K562 (cell line): ENCODE data around the gene ZNF74. TPM values are rescaled to one million over a fixed set of nuclear protein-coding genes. Genes with fewer than 3 reads are reported as not detected.

Source experiments
- CAMTA2 ChIP-seq: fragments of 250-450 bp; sonication (Bioruptor Pico); conservative IDR thresholded peaks from 2 replicates; pipeline ENCODE4 v1.5.1; 2022
- EZH2 ChIP-seq: IDR thresholded peaks from 2 replicates; pipeline ENCODE4 v1.6.1; 2012; ENCODE audit warnings: low read depth, mild to moderate bottlenecking, inconsistent platforms, low read length, borderline replicate concordance
- HDAC1 ChIP-seq, 2 experiments: fragments of 450-650 bp; IDR thresholded peaks; 2 replicates each; pipeline ENCODE4 v1.6.1; 2016 to 2017; ENCODE audit warnings: inconsistent platforms in 1 of 2, mild to moderate bottlenecking in 1 of 2, moderate library complexity in 1 of 2
- KDM5B ChIP-seq: fragments of 200-600 bp; sonication (generic); IDR thresholded peaks from 2 replicates; pipeline ENCODE4 v1.6.1; 2012; ENCODE audit warnings: low read depth, mild to moderate bottlenecking, moderate library complexity, low read length, control low read depth, inconsistent platforms; ENCODE audit not compliant: insufficient replicate concordance
- PTBP1 ChIP-seq: fragments of 200-400 bp; formaldehyde crosslinking; IDR thresholded peaks from 2 replicates; pipeline ENCODE4 v1.6.1; 2017; ENCODE audit warnings: low read depth, low read length
- RBM17 ChIP-seq: fragments of 200-400 bp; formaldehyde crosslinking; IDR thresholded peaks from 2 replicates; pipeline ENCODE4 v1.6.1; 2017; ENCODE audit warnings: low read depth, mild to moderate bottlenecking, low read length, borderline replicate concordance
- ZNF175 ChIP-seq: fragments of 200-800 bp; sonication (Bioruptor generic); IDR thresholded peaks from 2 replicates; pipeline ENCODE4 v1.6.1; 2016; ENCODE audit warnings: low read depth, mild to moderate bottlenecking, missing genetic modification characterization, missing compliant biosample characterization
- ZNF274 ChIP-seq: IDR thresholded peaks from 2 replicates; pipeline ENCODE4 v1.6.1; 2011; ENCODE audit warnings: low read depth, mild to moderate bottlenecking, low read length, moderate library complexity, borderline replicate concordance
- ZNF75A ChIP-seq: fragments of 450-650 bp; formaldehyde crosslinking; IDR thresholded peaks from 2 replicates; pipeline ENCODE4 v1.4.0; 2020; ENCODE audit warnings: mild to moderate bottlenecking
- polyA plus RNA-seq, 8 experiments: library from polyadenylated mRNA; depleted of rRNA in 4 of 8; stranded (reverse) in 5 of 8; unstranded in 3 of 8; fragments of >200 nt; fragmentation: Nextera tagmentation in 2 of 8; fragmentation: Illumina TruSeq in 1 of 8; extraction: Ambion mirVana in 2 of 8; extraction: Trizol in 1 of 8; gene quantifications; 2 replicates each; pipeline versions ENCODE4 v1.2.1 to v1.2.3, GENCODE V29; 2011 to 2014; ENCODE audit warnings: inconsistent platforms in 1 of 8, missing spikeins in 1 of 8
- total RNA-seq, 7 experiments: library from RNA; depleted of rRNA in 6 of 7; stranded (reverse); fragments of >200 nt in 6 of 7; fragmentation: Illumina TruSeq in 2 of 7; extraction: Trizol in 2 of 7; gene quantifications; 2 replicates each; pipeline versions ENCODE4 v1.2.1 to v1.2.3, GENCODE V29; 2011 to 2021; ENCODE audit warnings: low replicate concordance in 1 of 7
- TF ChIP-seq, protein P1 (sequence below): fragments of 250-450 bp; sonication (Bioruptor Pico); IDR thresholded peaks from 2 replicates; pipeline ENCODE4 v1.4.0; 2020; ENCODE audit warnings: mild to moderate bottlenecking, moderate library complexity
- TF ChIP-seq, protein P2 (sequence below): fragments of 250-450 bp; sonication (Bioruptor Pico); IDR thresholded peaks from 2 replicates; pipeline ENCODE4 v1.4.0; 2020; ENCODE audit warnings: mild to moderate bottlenecking

ZNF74 gene
- total and polyA plus RNA-seq, 9 of the 15 experiments (the other 6 are each of a cell fraction or from before 2014, with no cell fraction given): 2.4 to 53.5 (median 31.5) TPM

DNA sequence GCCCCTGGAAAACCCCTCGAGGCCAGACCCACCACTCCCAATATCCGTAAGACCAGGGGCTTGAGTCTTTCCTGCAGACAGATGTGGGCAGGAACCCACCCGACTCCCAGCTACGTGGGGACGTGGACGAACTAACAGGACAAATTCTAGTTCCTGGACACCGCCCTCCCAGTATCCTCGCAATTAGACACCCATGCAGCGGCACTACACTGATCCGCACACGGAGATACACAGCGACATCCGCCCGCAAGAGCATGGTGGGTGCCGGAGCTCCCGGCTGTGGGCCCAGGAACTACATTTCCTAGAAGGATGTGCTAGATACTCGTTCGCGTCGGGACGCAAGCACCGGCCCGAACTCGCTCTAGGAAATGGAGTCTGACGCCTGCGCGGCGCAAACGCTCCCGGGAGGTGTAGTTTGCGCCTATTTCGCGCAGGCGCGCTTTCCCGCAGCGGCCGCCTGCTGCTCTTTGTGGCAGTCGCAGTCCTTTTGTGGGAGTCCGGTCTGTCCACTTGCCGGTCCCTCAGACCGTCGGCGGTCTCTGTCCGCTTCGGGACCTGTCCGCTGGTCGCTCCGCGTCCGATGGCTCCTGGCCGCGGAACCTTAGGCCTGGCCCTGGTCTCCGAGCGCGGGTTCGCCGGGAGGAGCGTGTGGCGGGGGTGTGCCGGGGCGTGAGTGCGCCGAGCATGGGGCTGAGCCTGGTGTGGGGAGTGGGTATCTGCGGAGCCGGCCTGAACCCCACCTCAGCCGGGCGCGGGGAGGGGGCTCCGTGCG lies at the start of gene ZNF74 (continued):
- TF ChIP-seq, protein P1, sequence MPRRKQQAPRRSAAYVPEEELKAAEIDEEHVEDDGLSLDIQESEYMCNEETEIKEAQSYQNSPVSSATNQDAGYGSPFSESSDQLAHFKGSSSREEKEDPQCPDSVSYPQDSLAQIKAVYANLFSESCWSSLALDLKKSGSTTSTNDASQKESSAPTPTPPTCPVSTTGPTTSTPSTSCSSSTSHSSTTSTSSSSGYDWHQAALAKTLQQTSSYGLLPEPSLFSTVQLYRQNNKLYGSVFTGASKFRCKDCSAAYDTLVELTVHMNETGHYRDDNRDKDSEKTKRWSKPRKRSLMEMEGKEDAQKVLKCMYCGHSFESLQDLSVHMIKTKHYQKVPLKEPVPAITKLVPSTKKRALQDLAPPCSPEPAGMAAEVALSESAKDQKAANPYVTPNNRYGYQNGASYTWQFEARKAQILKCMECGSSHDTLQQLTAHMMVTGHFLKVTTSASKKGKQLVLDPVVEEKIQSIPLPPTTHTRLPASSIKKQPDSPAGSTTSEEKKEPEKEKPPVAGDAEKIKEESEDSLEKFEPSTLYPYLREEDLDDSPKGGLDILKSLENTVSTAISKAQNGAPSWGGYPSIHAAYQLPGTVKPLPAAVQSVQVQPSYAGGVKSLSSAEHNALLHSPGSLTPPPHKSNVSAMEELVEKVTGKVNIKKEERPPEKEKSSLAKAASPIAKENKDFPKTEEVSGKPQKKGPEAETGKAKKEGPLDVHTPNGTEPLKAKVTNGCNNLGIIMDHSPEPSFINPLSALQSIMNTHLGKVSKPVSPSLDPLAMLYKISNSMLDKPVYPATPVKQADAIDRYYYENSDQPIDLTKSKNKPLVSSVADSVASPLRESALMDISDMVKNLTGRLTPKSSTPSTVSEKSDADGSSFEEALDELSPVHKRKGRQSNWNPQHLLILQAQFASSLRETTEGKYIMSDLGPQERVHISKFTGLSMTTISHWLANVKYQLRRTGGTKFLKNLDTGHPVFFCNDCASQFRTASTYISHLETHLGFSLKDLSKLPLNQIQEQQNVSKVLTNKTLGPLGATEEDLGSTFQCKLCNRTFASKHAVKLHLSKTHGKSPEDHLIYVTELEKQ (CRISPR knock-in tag): no peak; the same call in 1 of the 2 replicates
- TF ChIP-seq ZNF274: no peak
- TF ChIP-seq KDM5B: peak; percentile 99
- TF ChIP-seq ZNF175: 0 out of 2 replicates have a peak, but pooled peaks have one; percentile 68
- peak; percentile 86; the same call in 1 of the 2 replicates for TF ChIP-seq CAMTA2
- no peak for TF ChIP-seq EZH2
- no peak for TF ChIP-seq RBM17
- TF ChIP-seq, protein P2, sequence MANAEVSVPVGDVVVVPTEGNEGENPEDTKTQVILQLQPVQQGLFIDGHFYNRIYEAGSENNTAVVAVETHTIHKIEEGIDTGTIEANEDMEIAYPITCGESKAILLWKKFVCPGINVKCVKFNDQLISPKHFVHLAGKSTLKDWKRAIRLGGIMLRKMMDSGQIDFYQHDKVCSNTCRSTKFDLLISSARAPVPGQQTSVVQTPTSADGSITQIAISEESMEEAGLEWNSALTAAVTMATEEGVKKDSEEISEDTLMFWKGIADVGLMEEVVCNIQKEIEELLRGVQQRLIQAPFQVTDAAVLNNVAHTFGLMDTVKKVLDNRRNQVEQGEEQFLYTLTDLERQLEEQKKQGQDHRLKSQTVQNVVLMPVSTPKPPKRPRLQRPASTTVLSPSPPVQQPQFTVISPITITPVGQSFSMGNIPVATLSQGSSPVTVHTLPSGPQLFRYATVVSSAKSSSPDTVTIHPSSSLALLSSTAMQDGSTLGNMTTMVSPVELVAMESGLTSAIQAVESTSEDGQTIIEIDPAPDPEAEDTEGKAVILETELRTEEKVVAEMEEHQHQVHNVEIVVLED (CRISPR knock-in tag): peak; percentile 100
- TF ChIP-seq ZNF75A (CRISPR knock-in tag): peak; percentile 28; the same call in 1 of the 2 replicates
- no peak for TF ChIP-seq HDAC1 (IDR thresholded peaks at IDR 0.05)
- TF ChIP-seq PTBP1: no peak
